Neural cell (in vitro differentiated cells): ENCODE measurements around the gene CRMP1. TPM values are rescaled to one million over a fixed set of nuclear protein-coding genes. Genes with fewer than 3 reads are reported as not detected.

Experiments used
- H2AFZ ChIP-seq: fragments of 200-600, 300-800 bp; sonication (generic), shearing (Covaris generic); 2 replicates; pipeline ENCODE4 v1.6.0; 2014; ENCODE audit warnings: low read depth, mild to moderate bottlenecking, antibody characterized with exemption, low read length, moderate library complexity
- H3F3A ChIP-seq: fragments of 200-600 bp; shearing (Covaris generic); 2 replicates; pipeline ENCODE4 v1.6.1; 2016; ENCODE audit warnings: mild to moderate bottlenecking, moderate library complexity, mixed read lengths, antibody characterized with exemption, low read length; ENCODE audit not compliant: insufficient read depth, poor library complexity, severe bottlenecking
- H3K27ac ChIP-seq: fragments of 200-600, 300-800 bp; sonication (generic), shearing (Covaris generic); 2 replicates; pipeline ENCODE4 v1.5.1; 2014; ENCODE audit warnings: mild to moderate bottlenecking, low read length, moderate library complexity
- H3K27me3 ChIP-seq: fragments of 300-800, 200-600 bp; sonication (generic), shearing (Covaris generic); 2 replicates; pipeline ENCODE4 v1.6.0; 2014; ENCODE audit warnings: mild to moderate bottlenecking, low read depth, low read length, moderate library complexity; ENCODE audit not compliant: insufficient read depth
- H3K36me3 ChIP-seq: fragments of 300-800, 200-600 bp; sonication (generic), shearing (Covaris generic); 2 replicates; pipeline ENCODE4 v1.5.1; 2014; ENCODE audit warnings: mild to moderate bottlenecking, antibody characterized with exemption, low read length, moderate library complexity; ENCODE audit not compliant: insufficient read depth
- H3K4me2 ChIP-seq: fragments of 300-800, 200-600 bp; sonication (generic), shearing (Covaris generic); 2 replicates; pipeline ENCODE4 v1.6.0; 2014; ENCODE audit warnings: mild to moderate bottlenecking, low read length
- H3K4me3 ChIP-seq: fragments of 300-800, 200-600 bp; sonication (generic), shearing (Covaris generic); 2 replicates; pipeline ENCODE4 v1.5.1; 2014; ENCODE audit warnings: mild to moderate bottlenecking, low read length, moderate library complexity
- H3K79me2 ChIP-seq: fragments of 200-600 bp; shearing (Covaris generic); replicated peaks from 2 replicates; pipeline ENCODE4 v1.6.0; 2014; ENCODE audit warnings: mild to moderate bottlenecking, low read length, moderate library complexity; ENCODE audit not compliant: insufficient read depth
- H3K9ac ChIP-seq: fragments of 300-800, 200-600 bp; sonication (generic), shearing (Covaris generic); 2 replicates; pipeline ENCODE4 v1.6.1; 2016; ENCODE audit warnings: mild to moderate bottlenecking, low read length, mixed read lengths
- H3K9me2 ChIP-seq: fragments of 200-600 bp; shearing (Covaris generic); 2 replicates; pipeline ENCODE4 v1.6.1; 2016; ENCODE audit warnings: mild to moderate bottlenecking, low read length, mixed read lengths; ENCODE audit not compliant: insufficient read depth
- H3K9me3 ChIP-seq: fragments of 200-600, 300-800 bp; sonication (generic), shearing (Covaris generic); 2 replicates; pipeline ENCODE4 v1.6.1; 2016; ENCODE audit warnings: mild to moderate bottlenecking, mixed run types, low read length, moderate library complexity, mixed read lengths
- H4K20me1 ChIP-seq: fragments of 200-600 bp; shearing (Covaris generic); 2 replicates; pipeline ENCODE4 v1.6.1; 2016; ENCODE audit warnings: mild to moderate bottlenecking, mixed run types; ENCODE audit not compliant: insufficient read depth
- CTCF ChIP-seq: fragments of 450-650 bp; IDR thresholded peaks from 2 replicates; pipeline ENCODE4 v1.5.1; 2014; ENCODE audit warnings: antibody characterized with exemption, mild to moderate bottlenecking, moderate library complexity; ENCODE audit not compliant: poor library complexity, severe bottlenecking
- EP300 ChIP-seq: fragments of 450-650 bp; conservative IDR thresholded peaks from 2 replicates; pipeline ENCODE4 v1.6.1; 2014; ENCODE audit warnings: antibody characterized with exemption, mild to moderate bottlenecking, moderate library complexity; ENCODE audit not compliant: poor library complexity, severe bottlenecking
- EZH2 ChIP-seq: fragments of 200-600, 300-800 bp; shearing (Covaris generic), sonication (generic); IDR thresholded peaks from 2 replicates; pipeline ENCODE4 v1.6.1; 2014; ENCODE audit warnings: antibody characterized with exemption, low read length, borderline replicate concordance, mild to moderate bottlenecking; ENCODE audit not compliant: insufficient read depth, poor library complexity, severe bottlenecking
- MXI1 ChIP-seq: fragments of 450-650 bp; conservative IDR thresholded peaks from 2 replicates; pipeline ENCODE4 v1.6.1; 2014; ENCODE audit warnings: antibody characterized with exemption, mild to moderate bottlenecking; ENCODE audit not compliant: poor library complexity, severe bottlenecking
- POLR2AphosphoS5 ChIP-seq: IDR thresholded peaks from 2 replicates; pipeline ENCODE4 v1.6.1; 2012
- RAD21 ChIP-seq: fragments of 450-650 bp; conservative IDR thresholded peaks from 2 replicates; pipeline ENCODE4 v1.6.1; 2014; ENCODE audit warnings: antibody characterized with exemption, mild to moderate bottlenecking, moderate library complexity
- REST ChIP-seq: IDR thresholded peaks from 2 replicates; pipeline ENCODE4 v1.6.1; 2012; ENCODE audit warnings: borderline replicate concordance
- SMC3 ChIP-seq: fragments of 450-650 bp; conservative IDR thresholded peaks from 2 replicates; pipeline ENCODE4 v1.6.1; 2014; ENCODE audit warnings: antibody characterized with exemption, mild to moderate bottlenecking, moderate library complexity; ENCODE audit not compliant: poor library complexity
- TAF1 ChIP-seq: IDR thresholded peaks from 2 replicates; pipeline ENCODE4 v1.6.1; 2012; ENCODE audit warnings: low read depth
- polyA plus RNA-seq: library from polyadenylated mRNA; depleted of rRNA; stranded (reverse); fragments of >200 nt; gene quantifications from 2 replicates; pipeline ENCODE4 v1.2.3, GENCODE V29; 2014

Gene CRMP1
- polyA plus RNA-seq, 1 donor from 2014 or later, result 642 TPM

- Histone ChIP-seq H4K20me1 (no peaks in the 10 kb centered on the region), H3K9me3 (no peaks in the 10 kb centered on the region), H3K4me2 (no peak overlapping the region), H3K27ac (no peak overlapping the region), H3K9me2 (no peaks in the 10 kb centered on the region), H2AFZ (no peak overlapping the region), H3K79me2 (no peaks in the 10 kb centered on the region), H3K36me3 (no peaks in the 10 kb centered on the region), H3K9ac (no peak overlapping the region), H3K4me3 (no peak overlapping the region), H3K27me3 (no peaks in the 10 kb centered on the region), H3F3A (no peaks in the 10 kb centered on the region)
- TF ChIP-seq EZH2 (no peak), SMC3 (no peak), REST (no peak), MXI1 (no peak), EP300 (no peak), RAD21 (no peak), TAF1 (no peak), CTCF (no peak), POLR2AphosphoS5 (no peak)
Observed at GRCh38 chr4:5810770-5811430, 82.0 kb downstream of the CRMP1 start.

GRCh38 chr4:5810151-5810550 lies 82.7 kb downstream of the CRMP1 start:
- no peak overlapping the region for H3K27ac ChIP-seq
- H4K20me1 ChIP-seq, result no peaks in the 10 kb centered on the region
- no peaks in the 10 kb centered on the region for H3K9me3 ChIP-seq
- no peaks in the 10 kb centered on the region for H3K79me2 ChIP-seq
- H3K9ac ChIP-seq, result no peak overlapping the region
- no peaks in the 10 kb centered on the region for H3K36me3 ChIP-seq
- H3K4me2 ChIP-seq, result no peak overlapping the region
- no peaks in the 10 kb centered on the region for H3K27me3 ChIP-seq
- TF ChIP-seq REST (no peak), CTCF (no peak), TAF1 (no peak), RAD21 (no peak), SMC3 (no peak), POLR2AphosphoS5 (no peak), MXI1 (no peak), EZH2 (no peak), EP300 (no peak)
- no peaks in the 10 kb centered on the region for H3F3A ChIP-seq
- no peaks in the 10 kb centered on the region for H3K9me2 ChIP-seq
- H3K4me3 ChIP-seq, result no peak overlapping the region
- H2AFZ ChIP-seq, result no peak overlapping the region
